KG1 (cell line): ENCODE data around the gene CELF4.

Experiments
- DNase-seq: peaks from one replicate; lab custom pipeline; 2025; lab: John Stamatoyannopoulos, UW

CELF4 gene

DNA sequence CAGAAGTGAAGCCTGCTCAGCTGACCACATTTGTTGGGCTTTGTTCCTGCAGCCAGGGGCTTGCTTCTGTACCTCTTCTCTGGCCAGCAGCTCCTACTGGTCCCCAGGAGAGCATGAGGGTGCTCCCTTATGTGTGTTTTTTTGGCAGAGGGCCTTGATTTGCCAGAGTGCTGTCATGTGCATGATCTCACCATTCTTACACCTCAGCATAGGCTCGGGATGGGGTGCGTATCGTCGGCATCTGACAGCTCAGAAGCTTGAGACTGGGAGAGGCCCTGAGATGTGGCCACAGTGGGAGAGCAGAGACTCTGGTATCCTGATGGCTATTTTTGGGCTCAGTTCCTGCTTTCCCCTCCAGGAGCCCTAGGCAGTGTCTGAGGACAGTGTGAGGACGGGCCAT is 71.2 kb downstream of the CELF4 start:
- no peak for DNase-seq

DNA sequence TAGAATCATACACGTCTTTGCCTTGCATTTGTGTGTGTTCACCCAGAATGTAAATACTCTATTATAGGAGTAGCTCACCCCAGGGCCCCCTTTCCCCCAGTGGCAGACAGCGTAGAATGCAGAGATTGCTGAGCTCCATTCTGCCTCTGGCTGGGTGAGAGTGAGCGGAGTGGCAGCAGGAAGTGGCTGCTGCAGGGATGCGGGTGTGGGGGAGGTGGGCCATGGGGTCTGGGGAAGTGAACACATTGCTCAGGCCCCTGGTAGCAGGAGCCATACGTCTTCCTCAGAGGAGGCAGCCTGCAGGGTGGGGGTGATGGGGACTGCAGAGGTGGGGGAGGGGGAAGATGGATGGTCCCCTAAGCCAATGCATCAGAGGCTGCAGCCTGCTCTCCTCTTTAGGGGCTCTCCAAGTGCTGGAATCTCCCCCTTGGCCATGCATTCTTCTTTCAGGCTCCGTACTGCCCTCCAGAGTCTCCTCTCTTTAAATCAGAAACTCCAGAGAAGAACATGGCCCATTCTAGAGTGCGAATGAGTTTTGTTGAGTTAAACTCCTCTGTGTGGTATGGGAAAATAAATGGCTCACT is 72.2 kb downstream of the CELF4 start:
- no peak for DNase-seq

DNA sequence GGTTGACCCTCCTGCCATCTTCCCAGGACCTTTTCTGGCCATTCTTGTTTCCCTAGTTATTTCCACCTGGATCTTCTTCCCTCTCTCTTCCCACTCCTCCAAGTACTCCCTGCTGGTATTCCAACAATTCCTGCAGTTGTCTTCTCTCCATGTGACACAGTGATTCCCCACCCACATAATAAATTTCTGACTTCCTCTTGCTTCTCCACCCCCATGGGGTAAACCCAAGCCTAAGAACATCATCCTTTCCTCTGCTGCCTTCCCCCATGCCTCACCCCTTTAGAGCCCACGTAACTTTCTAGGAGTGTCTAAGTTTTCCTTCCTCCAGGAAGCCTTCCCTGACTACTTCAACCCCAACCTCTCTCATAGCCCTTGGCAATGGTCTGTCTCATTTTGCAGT is 72.6 kb downstream of the CELF4 start:
- no peak for DNase-seq

DNA sequence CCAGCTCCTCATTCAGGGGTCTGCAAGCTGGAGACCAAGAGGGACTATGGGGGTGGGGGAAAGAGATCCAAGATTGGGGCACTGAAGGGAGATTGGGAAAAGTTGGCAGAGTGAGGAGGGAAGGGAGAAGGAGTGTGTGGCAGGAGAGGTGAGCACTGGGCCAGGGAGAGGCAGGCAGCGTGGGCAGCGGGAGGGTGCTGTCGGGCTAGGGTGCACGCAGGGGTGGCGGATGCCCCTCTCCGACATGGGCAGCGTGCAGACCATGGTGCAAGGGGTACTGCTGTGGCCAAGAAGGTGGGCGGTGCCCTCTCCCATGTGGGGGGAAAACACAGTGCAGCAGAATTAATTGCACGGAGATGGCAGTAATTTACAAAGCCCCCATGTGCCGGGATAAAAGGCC is 74.1 kb downstream of the CELF4 start:
- DNase-seq, result no peak

DNA sequence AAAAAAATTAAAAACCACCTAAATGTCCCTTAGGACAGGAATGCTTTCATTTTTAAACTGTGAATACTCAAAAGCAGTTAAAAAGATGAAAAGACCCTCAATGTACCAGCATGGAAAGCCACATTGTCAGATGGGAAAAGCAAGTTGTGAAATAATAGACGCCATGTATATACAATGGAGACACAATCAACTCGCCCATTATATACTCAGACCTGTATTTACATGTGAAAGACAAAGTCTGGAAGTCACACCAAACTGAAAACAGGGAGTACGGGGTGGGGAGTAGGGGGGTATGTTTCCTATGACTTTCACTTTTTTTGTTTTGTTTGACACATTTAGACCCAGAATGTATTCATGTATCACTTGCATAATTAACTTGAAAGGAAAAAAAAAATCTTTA is 75.6 kb downstream of the CELF4 start:
- DNase-seq, result no peak

DNA sequence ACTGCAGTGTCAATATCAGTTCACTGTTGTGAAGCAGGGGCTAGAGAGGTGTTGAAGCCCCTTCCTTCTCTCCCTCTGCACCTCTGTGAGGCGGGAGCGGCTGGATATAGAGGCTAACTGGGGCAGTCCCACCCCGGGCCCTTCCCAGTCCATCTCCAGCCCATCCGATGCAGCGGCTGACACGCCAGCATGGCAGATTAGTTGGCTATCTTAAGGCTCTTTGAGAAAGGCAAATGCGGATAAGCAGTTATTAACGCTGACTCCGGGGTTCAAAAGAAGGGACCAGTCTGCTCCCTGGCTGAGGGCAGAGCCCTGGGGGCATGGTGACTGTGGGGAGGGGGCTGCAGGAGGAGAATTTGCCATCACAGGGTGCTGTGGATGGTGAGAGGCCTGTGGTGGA is 76.6 kb downstream of the CELF4 start:
- DNase-seq, result no peak

DNA sequence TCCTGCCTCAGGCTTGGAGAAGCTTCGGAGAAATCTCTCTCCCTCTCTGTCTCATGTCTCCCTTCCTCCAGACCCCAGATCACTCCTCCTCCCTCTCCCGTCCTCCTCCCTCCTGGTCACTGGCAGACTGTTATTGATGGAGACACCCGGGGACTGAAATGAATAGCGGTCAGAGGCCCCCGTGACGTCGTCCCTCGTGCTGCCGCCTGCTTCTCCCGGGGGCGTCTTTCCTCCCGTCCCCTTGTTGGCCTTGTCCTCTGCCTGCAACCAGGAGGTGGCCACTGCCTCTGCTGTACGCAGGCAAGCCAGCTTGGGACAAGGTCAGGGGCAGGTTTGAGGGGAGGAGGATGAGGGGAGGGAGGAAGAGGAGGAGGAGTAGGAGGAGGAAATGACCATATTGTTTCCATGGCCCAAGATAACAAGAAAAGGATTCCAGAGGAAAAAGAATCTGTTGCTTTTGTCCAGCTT is 78.2 kb downstream of the CELF4 start:
- no peak for DNase-seq

DNA sequence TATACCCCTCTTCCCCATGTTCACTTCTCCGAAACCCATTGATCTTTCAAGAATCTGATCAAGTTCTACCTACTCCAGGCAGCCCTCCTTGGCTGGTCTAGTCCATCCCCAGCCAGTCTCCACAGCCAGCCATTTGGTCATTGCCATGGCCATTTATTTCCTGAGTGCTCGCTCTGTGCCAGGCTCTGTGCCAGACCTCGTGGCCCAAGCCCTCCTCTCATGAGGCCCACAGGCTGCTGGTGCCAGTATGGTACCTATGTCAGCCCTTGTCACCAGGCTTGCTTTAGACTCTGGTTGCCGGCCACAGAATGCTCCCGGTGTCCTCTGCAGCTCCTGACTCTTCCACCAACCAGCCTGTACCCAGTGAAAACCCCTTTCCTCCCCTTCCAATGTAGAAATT is 78.8 kb downstream of the CELF4 start:
- DNase-seq, result no peak

DNA sequence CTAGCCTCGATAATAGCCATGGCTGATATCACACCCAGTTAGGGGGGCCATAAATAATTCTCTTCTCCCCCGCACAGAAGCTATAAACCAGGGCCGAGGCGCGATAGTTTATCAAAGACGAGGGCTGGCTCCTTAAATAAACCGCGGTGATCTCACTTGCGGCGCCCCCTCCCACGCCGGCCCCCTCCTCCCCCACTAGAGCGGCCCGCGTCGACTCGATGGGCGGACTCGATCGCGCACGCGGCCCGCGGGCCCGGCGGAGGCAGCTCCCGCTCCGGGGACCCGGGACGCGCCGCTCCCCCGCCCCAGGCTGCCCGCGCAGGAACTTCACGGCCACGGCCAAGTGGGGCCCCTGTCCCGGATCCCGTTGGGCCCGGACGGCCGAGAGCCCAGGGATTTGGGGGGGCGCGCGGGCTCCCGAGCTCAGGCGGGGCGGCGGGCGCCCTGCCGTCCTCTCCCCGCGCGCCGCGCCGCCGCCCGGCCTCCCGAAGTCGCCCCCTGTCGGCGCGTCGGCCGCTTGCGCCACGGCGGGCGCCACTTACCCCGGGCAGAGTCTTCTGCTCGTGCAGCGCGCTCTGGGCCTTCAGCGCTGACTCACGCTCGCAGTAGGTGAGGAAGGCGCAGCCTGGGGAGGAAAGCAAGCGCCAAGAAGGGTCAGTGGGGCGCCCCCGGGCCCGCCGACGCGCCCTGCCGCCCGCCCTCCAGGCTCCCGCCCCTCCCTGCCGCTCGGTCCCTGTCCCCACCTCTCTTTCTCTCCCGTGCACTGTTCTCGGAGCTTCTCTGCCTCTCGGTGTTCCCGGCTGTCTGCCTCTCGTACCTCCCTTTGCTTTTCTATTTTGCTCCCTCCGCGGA is 80.4 kb downstream of the CELF4 start:
- no peak for DNase-seq

DNA sequence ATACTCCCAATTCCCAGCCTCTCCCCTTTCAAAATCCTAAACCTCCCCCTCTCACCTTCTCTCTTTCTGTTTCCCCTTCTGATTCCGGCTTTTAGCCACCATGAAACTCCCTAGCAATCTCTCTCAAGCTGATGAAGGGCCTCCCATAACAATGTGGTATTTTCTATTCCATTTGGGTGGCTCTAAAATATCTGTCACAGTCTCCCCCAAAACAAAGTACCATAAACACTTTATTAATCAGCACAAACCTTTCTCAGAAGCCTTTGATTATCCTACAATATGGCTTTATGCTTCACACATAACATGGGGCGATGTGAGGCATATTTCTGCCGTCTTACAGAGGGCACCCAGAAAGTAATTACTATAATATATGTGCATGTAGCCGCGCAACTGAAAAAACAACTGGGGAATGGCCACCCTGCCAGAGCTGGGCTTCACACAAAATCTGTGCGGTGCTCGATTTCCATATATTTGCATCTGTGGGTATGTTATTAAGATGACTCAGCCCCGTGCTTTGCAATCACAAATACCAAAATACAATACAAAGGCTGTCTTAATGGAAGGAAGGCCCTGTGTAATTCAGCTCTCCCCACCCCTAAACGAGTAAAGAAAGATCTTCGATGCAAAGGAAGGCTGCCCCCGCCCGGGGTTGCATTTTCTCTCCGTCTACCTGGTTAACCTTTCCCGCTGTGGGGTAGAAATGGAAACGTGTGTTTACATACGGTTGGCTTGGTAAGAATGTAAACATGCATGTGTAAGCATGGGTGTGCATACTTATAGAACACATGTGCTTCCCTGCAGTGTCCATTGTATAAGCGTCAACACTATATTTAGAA is 81.4 kb downstream of the CELF4 start:
- no peak for DNase-seq

DNA sequence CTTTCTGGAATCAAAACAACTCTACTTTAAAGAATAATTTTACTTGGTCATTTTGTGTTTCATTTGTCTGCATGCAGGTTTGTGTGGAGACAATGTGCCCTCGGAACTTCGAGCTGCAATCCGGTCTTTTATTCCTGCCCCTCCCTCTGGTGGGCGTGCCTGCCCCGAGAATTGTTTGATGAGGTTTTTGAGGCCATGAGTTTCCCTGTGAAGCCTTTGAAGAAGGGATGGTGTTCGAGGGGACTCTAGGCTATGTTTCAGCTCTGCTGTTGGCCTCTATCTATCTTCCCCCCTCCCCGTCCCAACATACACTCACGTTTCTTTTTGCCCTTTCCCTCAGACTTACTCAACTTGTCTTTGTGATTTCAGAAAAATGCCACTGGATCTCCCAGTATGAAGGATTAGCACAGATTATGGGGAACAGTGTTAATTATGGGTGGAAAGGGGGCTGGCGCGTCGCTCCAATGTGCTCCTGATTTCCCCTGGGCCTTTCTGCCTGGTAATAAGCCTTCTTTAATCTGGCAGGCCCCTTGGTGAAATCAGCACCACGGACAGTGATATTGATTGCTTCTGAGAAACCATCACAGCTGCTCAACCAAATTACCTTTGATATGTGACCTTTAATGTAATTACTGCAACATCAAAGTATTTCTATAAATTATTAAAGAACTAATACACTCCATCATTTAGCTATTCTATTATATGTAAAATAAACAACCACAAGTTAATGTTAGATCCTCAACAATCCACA is 82.2 kb downstream of the CELF4 start:
- DNase-seq, result no peak

DNA sequence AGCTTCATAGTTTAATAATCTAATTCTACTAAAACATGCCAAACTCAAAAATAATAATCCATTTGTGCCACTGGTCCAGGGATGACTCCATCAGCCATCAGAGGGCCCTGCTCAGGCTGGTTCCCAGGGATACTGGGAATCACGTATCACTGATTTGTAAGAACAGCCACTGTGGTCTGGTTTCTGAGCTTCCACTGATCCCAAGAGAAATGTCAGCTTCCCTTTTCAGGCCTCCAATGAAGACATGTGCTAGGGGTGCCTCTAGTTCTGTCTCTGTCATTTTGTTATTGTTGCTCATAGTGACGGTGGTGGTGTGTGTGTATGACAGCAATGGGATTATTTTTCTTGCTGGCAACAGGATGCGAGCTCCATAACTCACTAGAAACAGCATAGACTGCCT is 83.2 kb downstream of the CELF4 start:
- DNase-seq, result no peak

DNA sequence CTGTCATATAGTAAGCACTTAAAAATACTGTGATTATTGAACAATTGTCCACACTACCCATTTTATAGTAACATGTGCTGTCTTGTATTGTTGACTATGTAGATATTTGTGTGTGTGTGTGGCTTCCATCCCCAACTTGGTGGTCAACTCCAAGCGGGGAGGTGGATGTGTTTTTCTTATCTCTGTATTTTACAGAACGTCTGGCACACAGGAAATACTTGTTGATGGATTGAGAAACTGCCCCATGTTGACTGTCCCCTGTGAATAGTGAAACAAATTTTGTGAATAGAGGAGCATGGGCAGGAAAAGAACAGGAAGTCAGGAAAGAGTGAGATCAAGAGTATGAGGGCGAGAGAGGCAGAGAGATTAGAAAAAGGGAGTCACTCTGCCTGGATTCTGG is 83.6 kb downstream of the CELF4 start:
- no peak for DNase-seq

DNA sequence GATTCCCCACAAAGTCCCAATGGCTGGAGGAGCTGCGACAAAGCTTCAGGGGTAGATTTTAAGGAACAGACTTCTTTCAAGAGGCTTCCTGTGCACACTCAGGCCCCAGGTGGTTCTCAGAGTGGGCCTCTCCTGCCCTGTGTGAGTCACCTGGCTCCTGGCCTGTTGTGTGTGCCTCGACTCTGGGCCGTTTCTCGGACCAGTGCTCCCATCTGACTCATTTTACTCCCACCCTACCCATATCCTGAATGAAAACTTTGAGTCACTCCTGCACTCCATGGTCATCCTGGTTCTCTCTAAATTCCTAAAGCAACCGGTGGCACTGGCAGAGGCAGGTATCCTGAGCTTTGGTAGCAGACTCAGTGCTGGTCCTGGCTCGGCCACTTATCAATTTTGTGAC is 84.1 kb downstream of the CELF4 start:
- no peak for DNase-seq

DNA sequence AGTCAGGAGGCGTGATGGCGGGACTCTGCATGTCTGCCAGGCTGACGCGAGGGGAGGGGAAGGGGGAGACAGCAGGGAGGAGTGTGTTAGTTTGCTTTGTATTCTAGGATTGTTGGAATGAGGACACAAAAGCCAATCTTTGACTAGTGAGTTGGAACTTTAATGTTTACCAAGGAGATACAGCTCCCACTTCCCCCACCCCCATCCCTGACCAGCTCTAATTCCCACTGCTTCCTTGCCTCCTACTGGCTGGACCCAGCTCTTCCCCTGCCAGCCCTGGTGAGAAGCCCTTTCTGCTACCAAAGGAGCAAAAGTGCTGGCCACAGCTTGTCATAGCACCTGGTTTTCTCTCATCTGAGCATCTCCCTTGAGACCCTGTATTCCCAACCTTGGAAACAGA is 84.5 kb downstream of the CELF4 start:
- no peak for DNase-seq

DNA sequence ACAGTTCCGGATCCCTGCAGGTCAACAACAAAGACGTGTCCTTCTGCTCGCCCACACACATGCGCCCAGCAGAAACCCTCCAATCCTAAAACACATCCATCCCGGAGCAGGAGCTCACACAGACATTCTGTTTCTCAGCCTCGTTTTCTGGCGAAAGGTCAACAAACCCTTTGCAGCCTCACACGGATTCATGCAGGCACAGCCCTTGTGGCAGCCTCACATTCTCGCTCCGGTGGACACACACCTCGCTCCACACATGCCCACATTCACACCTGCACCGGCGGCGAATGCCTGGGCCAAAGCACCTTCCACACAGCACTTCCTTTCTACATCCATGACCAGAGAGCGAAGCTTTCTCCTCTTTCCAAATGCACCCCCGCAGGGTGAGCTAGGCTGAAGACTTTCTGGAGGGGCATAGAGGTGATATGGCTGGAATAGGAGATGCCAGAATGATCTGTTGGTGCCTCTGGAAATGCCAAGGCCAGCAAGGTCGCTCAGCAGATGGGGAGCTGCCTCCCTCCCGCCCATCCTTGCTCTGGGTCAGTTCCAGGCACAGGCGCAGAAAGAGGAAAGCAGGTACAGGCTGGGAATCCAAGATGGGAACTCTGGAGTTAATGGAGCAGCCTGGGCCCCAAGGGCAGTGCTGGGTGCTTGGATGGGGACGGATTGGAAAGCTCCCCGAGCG is 88.8 kb downstream of the CELF4 start:
- no peak for DNase-seq

DNA sequence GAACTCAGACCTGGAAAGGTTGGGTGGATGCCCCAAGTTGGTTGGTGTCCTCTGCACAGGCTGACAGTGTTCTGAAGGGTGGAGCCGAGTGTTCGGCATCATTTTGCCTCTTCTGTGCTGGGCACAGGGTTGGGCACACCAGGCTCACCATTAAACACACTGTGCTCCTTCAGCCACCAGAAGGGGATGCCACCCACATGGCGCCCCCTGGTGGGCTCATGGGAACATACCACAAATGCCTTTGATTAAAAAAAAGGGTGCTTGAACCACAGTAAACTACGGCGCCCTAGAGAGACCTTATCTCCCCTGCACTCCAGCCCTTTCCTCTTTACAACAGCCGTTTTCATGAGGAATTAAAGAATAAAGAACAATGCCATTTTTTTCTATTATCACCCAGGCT is 89.4 kb downstream of the CELF4 start:
- no peak for DNase-seq

DNA sequence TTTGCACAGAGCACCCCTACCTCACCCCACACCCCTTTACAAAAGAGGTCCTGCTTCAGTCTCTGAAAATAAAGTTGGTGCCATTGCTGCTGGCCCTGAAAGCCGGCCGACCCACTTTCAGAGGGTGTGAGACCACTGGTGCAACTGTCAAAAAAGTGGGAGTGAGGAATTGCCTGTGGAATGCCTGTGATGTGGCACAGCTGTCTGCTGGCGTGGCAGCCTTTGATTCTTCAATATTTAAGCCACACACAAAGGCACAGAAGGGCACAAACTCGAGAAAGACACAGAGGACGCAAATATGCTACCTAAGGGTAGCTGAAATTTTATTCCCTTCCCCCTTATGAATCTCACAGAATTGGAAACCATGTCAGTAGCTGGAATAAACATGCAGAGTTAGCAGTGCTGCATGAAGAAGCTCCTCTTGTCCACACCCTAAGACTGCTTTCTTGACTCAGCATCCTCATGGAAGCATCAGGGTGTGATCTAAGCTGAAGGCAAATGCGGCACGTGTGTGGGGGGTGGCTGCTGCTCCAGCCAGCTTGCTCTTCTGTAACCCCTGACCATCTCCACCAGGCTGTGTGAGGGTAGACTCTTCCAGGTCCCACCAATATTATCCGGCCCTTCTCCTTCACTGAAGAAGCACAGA is 92.3 kb downstream of the CELF4 start:
- DNase-seq, result no peak

DNA sequence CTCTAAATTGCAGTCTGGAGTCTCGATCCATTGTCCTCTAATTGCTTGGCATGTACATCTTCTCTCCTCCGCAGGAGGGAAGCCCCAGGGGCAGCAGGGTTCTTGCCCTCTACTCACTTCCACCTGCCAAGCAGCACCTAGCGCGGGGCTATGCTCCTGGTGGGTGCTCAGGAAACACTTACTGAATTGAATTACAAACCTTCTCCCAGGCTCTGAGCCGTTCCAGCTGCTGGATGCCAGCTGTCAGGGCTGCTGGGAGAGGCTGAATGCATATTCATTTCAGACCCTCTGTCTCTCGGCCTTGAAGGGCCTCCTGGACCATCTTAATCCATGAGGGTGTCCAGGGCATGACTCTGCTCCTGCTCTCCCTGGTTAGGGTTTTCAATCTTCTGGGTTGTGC is 94.0 kb downstream of the CELF4 start:
- no peak for DNase-seq

DNA sequence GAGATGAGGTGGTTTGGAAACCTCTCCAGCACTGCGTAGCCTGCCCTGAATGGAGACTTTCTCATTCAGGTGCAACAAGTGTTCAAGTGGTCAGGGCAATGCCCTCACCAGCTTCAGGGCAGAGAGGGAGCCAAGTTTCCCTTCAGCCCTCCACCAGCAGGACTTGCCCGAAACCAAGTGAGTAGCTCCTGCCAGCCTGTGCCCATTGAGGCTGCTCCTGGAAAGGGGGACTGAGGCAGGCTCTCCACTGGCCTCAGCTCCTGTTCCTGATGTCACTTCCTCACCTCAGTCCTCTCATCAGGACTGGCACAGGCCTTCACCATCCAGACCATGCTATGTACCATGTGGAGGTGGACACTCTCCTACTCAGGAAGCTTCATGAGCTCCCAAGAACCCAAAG is 94.6 kb downstream of the CELF4 start:
- no peak for DNase-seq

DNA sequence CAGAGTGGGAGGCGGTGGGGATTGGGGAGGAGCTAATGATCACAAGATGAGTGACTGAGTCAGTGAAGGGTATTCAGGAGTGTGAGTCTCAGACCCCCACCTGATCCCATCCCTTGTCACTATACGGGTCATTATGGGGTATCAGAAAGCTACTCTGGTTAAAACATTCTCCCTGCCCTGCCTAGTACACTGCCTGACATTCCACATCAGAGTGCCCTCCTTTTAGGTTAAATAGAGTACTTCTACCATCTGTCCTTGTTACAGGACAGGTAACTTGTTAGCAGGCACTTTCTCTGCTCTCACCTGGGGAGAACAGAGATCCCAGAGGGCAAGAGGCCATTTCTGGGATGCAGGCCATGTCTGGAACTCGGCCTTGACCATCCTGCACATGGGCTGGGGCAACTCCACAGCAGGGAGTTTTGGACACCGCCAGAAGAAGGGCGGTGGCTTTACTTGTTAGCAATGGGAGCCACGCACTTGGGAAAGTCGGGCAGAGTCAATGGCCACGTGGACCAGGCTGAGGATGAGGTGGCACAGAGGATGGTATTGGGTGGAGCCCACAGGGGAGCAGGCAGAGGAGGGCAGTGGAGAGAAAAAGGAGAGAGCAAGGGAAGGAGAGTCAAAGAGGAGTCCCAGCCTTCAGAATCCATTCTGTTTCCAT is 98.5 kb downstream of the CELF4 start:
- no peak for DNase-seq
